ENCODE data around the gene TUBD1. TPM values are rescaled to one million over a fixed set of nuclear protein-coding genes. Genes with fewer than 3 reads are reported as not detected.
A peak's percentile ranks its signal among the peaks of the same experiment; 100 is the strongest.

TUBD1 gene
- total and polyA plus RNA-seq, 2 of the 13 experiments (the other 11 are each of a cell fraction or from before 2014, with no cell fraction given): 18.2 to 25.9 TPM

DNA sequence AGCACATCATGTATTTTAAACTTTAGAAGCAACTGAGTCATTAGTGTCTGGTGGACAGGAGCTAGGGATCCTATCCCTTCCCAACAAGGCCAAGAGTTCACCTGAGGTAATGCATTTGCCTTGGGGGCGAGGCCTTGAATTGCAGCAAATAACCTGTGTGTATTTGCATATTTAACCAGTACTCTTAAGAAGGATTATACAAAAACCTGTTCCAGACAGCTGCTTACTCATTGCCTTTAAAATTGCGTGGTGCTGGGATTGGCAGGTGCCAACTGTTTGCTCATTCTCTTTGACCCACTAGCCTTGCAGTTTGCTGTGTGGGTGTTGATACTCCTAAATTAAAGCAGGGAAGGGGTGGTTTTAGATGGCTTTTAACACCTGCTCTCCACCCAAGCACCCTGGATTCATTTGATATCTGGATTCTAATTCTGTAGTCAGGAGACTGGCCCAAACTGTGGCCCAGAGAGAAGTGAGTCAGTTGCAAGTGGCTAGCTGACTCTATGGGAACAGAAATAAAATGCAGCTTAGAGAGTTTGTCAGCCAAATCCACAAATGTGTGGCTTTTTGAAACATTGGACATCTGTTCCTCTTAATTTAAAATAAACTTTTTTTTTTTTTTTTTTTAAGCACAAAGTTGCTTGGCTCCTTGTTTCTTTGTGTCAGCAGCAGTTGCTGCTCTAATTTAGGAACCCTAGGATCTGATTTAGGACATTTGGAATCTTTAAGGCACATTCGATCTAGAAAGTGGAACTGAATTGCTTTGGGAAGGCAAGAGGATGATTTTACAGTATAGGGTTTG is 46.9 kb downstream of the TUBD1 start (continued):
- TF ChIP-seq, protein P1, sequence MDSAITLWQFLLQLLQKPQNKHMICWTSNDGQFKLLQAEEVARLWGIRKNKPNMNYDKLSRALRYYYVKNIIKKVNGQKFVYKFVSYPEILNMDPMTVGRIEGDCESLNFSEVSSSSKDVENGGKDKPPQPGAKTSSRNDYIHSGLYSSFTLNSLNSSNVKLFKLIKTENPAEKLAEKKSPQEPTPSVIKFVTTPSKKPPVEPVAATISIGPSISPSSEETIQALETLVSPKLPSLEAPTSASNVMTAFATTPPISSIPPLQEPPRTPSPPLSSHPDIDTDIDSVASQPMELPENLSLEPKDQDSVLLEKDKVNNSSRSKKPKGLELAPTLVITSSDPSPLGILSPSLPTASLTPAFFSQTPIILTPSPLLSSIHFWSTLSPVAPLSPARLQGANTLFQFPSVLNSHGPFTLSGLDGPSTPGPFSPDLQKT (CRISPR knock-in tag; IDR thresholded peaks at IDR 0.05; ENCODE audit: borderline replicate concordance): no peak
- no peak for TF ChIP-seq TRIM24 (CRISPR knock-in tag; IDR thresholded peaks at IDR 0.05)
- TF ChIP-seq, protein P2, sequence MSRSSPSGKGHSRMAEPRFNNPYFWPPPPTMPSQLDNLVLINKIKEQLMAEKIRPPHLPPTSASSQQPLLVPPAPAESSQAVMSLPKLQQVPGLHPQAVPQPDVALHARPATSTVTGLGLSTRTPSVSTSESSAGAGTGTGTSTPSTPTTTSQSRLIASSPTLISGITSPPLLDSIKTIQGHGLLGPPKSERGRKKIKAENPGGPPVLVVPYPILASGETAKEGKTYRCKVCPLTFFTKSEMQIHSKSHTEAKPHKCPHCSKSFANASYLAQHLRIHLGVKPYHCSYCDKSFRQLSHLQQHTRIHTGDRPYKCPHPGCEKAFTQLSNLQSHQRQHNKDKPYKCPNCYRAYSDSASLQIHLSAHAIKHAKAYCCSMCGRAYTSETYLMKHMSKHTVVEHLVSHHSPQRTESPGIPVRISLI (CRISPR knock-in tag; IDR thresholded peaks at IDR 0.05; ENCODE audit: borderline replicate concordance): no peak
- TF ChIP-seq, protein P3, sequence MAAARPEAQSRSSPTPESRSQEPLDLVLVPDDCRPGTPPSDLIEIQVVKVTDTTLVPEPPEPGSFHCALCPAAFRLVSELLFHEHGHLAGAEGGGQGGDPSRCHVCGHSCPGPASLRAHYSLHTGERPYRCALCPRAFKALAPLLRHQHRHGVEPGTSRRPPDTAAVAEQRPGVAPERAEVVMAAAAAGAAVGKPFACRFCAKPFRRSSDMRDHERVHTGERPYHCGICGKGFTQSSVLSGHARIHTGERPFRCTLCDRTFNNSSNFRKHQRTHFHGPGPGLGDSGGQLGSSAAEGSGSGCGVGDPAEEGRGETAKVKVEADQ (CRISPR knock-in tag; IDR thresholded peaks at IDR 0.05; ENCODE audit: borderline replicate concordance): no peak
- TF ChIP-seq, protein P4, sequence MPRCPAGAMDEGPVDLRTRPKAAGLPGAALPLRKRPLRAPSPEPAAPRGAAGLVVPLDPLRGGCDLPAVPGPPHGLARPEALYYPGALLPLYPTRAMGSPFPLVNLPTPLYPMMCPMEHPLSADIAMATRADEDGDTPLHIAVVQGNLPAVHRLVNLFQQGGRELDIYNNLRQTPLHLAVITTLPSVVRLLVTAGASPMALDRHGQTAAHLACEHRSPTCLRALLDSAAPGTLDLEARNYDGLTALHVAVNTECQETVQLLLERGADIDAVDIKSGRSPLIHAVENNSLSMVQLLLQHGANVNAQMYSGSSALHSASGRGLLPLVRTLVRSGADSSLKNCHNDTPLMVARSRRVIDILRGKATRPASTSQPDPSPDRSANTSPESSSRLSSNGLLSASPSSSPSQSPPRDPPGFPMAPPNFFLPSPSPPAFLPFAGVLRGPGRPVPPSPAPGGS (CRISPR knock-in tag; IDR thresholded peaks at IDR 0.05): no peak; the same call in 1 of the 2 replicates
- TF ChIP-seq KDM5A (IDR thresholded peaks at IDR 0.05; ENCODE audit: borderline replicate concordance, low read length): peak; percentile 8; the same call in 1 of the 2 replicates
- peak; percentile 91 for TF ChIP-seq PPARG (CRISPR knock-in tag; conservative IDR thresholded peaks at IDR 0.05)
- no peak for TF ChIP-seq ATF7 (IDR thresholded peaks at IDR 0.05)
- no peak for TF ChIP-seq ATF7 (CRISPR knock-in tag; IDR thresholded peaks at IDR 0.05)
- TF ChIP-seq, protein P5, sequence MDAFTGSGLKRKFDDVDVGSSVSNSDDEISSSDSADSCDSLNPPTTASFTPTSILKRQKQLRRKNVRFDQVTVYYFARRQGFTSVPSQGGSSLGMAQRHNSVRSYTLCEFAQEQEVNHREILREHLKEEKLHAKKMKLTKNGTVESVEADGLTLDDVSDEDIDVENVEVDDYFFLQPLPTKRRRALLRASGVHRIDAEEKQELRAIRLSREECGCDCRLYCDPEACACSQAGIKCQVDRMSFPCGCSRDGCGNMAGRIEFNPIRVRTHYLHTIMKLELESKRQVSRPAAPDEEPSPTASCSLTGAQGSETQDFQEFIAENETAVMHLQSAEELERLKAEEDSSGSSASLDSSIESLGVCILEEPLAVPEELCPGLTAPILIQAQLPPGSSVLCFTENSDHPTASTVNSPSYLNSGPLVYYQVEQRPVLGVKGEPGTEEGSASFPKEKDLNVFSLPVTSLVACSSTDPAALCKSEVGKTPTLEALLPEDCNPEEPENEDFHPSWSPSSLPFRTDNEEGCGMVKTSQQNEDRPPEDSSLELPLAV (CRISPR knock-in tag; conservative IDR thresholded peaks at IDR 0.05; ENCODE audit: low read depth): no peak
- TF ChIP-seq MZF1 (CRISPR knock-in tag; IDR thresholded peaks at IDR 0.05; ENCODE audit: borderline replicate concordance): no peak; the same call in 1 of the 2 replicates
- no peak for TF ChIP-seq RFX3 (CRISPR knock-in tag; IDR thresholded peaks at IDR 0.05)
- TF ChIP-seq HNRNPLL (IDR thresholded peaks at IDR 0.05; ENCODE audit: low read depth, low read length, poor library complexity, severe bottlenecking): no peak
- no peak for TF ChIP-seq TBP (CRISPR knock-in tag; IDR thresholded peaks at IDR 0.05)
- TF ChIP-seq ZNF672 (CRISPR knock-in tag; IDR thresholded peaks at IDR 0.05): no peak
- TF ChIP-seq, protein P6, sequence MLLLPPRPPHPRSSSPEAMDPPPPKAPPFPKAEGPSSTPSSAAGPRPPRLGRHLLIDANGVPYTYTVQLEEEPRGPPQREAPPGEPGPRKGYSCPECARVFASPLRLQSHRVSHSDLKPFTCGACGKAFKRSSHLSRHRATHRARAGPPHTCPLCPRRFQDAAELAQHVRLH (CRISPR knock-in tag; IDR thresholded peaks at IDR 0.05; ENCODE audit: borderline replicate concordance, low read depth): 0 out of 2 replicates have a peak, but pooled peaks have one; percentile 34
- no peak for TF ChIP-seq NFE2 (CRISPR knock-in tag; IDR thresholded peaks at IDR 0.05)
